Karpas-422 (cell line): Measurements from ENCODE around the gene BID. TPM values are rescaled to one million over a fixed set of nuclear protein-coding genes. Genes with fewer than 3 reads are reported as not detected.

Experiments
- DNase-seq: peaks from one replicate; pipeline ENCODE4 v3.0.0-alpha.2; 2015
- H2AFZ ChIP-seq: fragments of 200-600 bp; sonication (generic); 2 replicates; pipeline ENCODE4 v1.6.1; 2014; ENCODE audit warnings: antibody characterized with exemption, low read length, mixed read lengths
- H3K27ac ChIP-seq: fragments of 200-600 bp; sonication (generic); 2 replicates; pipeline ENCODE4 v1.5.1; 2014; ENCODE audit warnings: mild to moderate bottlenecking, low read length, moderate library complexity
- H3K27me3 ChIP-seq: fragments of 200-600 bp; sonication (generic); 2 replicates; pipeline ENCODE4 v1.6.1; 2014; ENCODE audit warnings: low read length, mixed read lengths
- H3K36me3 ChIP-seq: fragments of 200-600 bp; sonication (generic); 2 replicates; pipeline ENCODE4 v1.6.1; 2014; ENCODE audit warnings: low read length, mixed read lengths; ENCODE audit not compliant: insufficient read depth
- H3K4me1 ChIP-seq: fragments of 200-600 bp; sonication (generic); 2 replicates; pipeline ENCODE4 v1.6.1; 2014; ENCODE audit warnings: mild to moderate bottlenecking, low read length, mixed read lengths
- H3K4me2 ChIP-seq: fragments of 200-600 bp; sonication (generic); 2 replicates; pipeline ENCODE4 v1.6.1; 2014; ENCODE audit warnings: low read length, low read depth, mild to moderate bottlenecking; ENCODE audit not compliant: poor library complexity, severe bottlenecking
- H3K4me3 ChIP-seq: fragments of 200-600 bp; sonication (generic); 2 replicates; pipeline ENCODE4 v1.5.1; 2014; ENCODE audit warnings: mild to moderate bottlenecking, antibody characterized with exemption, low read length, mixed read lengths
- H3K79me2 ChIP-seq: fragments of 200-600 bp; sonication (generic); 2 replicates; pipeline ENCODE4 v1.6.1; 2014; ENCODE audit warnings: mild to moderate bottlenecking, low read length, mixed read lengths
- H3K9ac ChIP-seq: fragments of 200-600 bp; sonication (generic); 2 replicates; pipeline ENCODE4 v1.6.0; 2014; ENCODE audit warnings: low read length
- H3K9me2 ChIP-seq: fragments of 200-600 bp; sonication (generic), shearing (Covaris generic); replicated peaks from 2 replicates; pipeline ENCODE4 v1.6.0; 2014; ENCODE audit warnings: mild to moderate bottlenecking, low read length, moderate library complexity; ENCODE audit not compliant: insufficient read depth
- H3K9me3 ChIP-seq: fragments of 300-700, 200-600 bp; sonication (generic); 2 replicates; pipeline ENCODE4 v1.6.1; 2014; ENCODE audit warnings: low read length, mixed read lengths
- H4K20me1 ChIP-seq: fragments of 200-600 bp; sonication (generic); 2 replicates; pipeline ENCODE4 v1.6.1; 2014; ENCODE audit warnings: mild to moderate bottlenecking, antibody characterized with exemption, low read length, low read depth; ENCODE audit not compliant: insufficient read depth
- total RNA-seq: library from RNA; depleted of rRNA; stranded (reverse); fragments of >200 nt; shearing (Covaris generic); gene quantifications from 2 replicates; pipeline ENCODE4 v1.2.3, GENCODE V29; 2014; ENCODE audit warnings: low replicate concordance

Gene BID
- total RNA-seq, 1 experiment from 2014 or later: 51.7 TPM

- no peak overlapping the region for H3K4me2 ChIP-seq
- no peaks in the 10 kb centered on the region for H3K9me2 ChIP-seq
- no peaks in the 10 kb centered on the region for H4K20me1 ChIP-seq
- H3K4me1 ChIP-seq: peaks cover 9% of the 10 kb centered on the region
- no peak for DNase-seq
- no peak overlapping the region for H2AFZ ChIP-seq
- H3K79me2 ChIP-seq: no peaks in the 10 kb centered on the region
- H3K9ac ChIP-seq: no peak overlapping the region
- H3K4me3 ChIP-seq: no peak overlapping the region
- no peak overlapping the region for H3K27ac ChIP-seq
- H3K27me3 ChIP-seq: no peaks in the 10 kb centered on the region
- no peaks in the 10 kb centered on the region for H3K36me3 ChIP-seq
- H3K9me3 ChIP-seq: no peaks in the 10 kb centered on the region
Observed at GRCh38 chr22:17710023-17710422, 64.2 kb downstream of the BID start.

DNA sequence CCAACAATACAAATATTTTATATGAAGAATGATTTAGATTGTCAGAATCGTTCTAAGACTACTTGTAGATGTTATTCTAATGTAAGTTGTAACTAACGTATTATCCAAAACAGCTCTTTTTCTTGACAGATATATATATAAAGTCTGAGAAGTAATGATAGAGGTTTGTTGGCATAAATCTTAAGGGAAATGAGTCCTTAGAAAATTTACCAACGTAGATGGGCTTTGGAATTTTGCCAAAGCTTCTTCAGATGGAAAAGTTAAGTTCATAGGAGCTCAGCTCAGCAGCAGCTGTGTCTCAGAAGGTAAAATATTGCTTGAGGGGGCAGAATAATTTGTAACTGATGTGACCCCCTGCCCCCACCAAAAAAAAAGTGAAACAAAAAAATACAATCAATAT, 66.7 kb downstream of the BID start:
- Histone ChIP-seq H2AFZ (no peak overlapping the region), H3K4me1 (peaks cover 9% of the 10 kb centered on the region), H3K9me3 (no peaks in the 10 kb centered on the region), H3K9ac (no peak overlapping the region), H3K27me3 (no peaks in the 10 kb centered on the region), H3K4me2 (no peak overlapping the region), H3K27ac (no peak overlapping the region), H3K36me3 (peaks cover 14% of the 10 kb centered on the region; the same call in 1 of the 2 replicates), H4K20me1 (no peaks in the 10 kb centered on the region), H3K9me2 (no peaks in the 10 kb centered on the region), H3K79me2 (0 out of 2 replicates have a peak, but pooled peaks cover 3% of the 10 kb centered on the region), H3K4me3 (no peak overlapping the region)
- DNase-seq: no peak

GRCh38 chr22:17706947-17707346, 67.3 kb downstream of the BID start:
- Histone ChIP-seq H3K79me2 (0 out of 2 replicates have a peak, but pooled peaks cover 3% of the 10 kb centered on the region), H4K20me1 (no peaks in the 10 kb centered on the region), H3K4me3 (no peak overlapping the region), H3K4me2 (no peak overlapping the region), H3K27me3 (no peaks in the 10 kb centered on the region), H2AFZ (no peak overlapping the region), H3K9me3 (no peaks in the 10 kb centered on the region), H3K9ac (no peak overlapping the region), H3K27ac (0 out of 2 replicates have a peak overlapping the region, but pooled peaks have one; percentile 13), H3K4me1 (peaks cover 9% of the 10 kb centered on the region), H3K36me3 (peaks cover 14% of the 10 kb centered on the region; the same call in 1 of the 2 replicates), H3K9me2 (no peaks in the 10 kb centered on the region)
- no peak for DNase-seq

GRCh38 chr22:17705951-17706900, 68.0 kb downstream of the BID start:
- DNase-seq: no peak
- Histone ChIP-seq H3K36me3 (peaks cover 14% of the 10 kb centered on the region; the same call in 1 of the 2 replicates), H3K9me3 (no peaks in the 10 kb centered on the region), H3K4me3 (no peak overlapping the region), H4K20me1 (no peaks in the 10 kb centered on the region), H2AFZ (no peak overlapping the region), H3K27me3 (no peaks in the 10 kb centered on the region), H3K79me2 (peaks cover 5% of the 10 kb centered on the region; the same call in 1 of the 2 replicates), H3K27ac (peak overlapping the region; percentile 13; the same call in 1 of the 2 replicates), H3K9ac (no peak overlapping the region), H3K9me2 (no peaks in the 10 kb centered on the region), H3K4me2 (no peak overlapping the region), H3K4me1 (peaks cover 9% of the 10 kb centered on the region)

DNA sequence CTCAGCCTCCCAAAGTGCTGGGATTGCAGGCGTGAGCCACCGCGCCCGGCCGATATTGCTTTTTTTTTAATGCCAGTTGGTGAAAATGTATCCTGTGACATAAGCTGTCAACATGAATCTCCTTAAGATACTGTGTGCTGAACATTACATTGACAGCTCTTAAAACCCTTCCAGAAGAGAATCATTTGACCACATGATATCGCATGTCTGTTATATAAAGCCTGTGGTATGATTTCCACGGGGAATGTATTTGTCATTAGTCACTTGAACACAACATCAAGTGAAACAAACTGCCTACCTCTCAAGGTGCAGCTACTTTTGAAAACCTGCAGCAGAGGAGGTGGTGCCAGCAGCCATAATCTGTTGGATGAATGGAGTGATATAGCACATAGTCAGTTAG, 68.7 kb downstream of the BID start:
- no peaks in the 10 kb centered on the region for H3K27me3 ChIP-seq
- H3K79me2 ChIP-seq: peaks cover 11% of the 10 kb centered on the region; the same call in 1 of the 2 replicates
- no peak overlapping the region for H3K9ac ChIP-seq
- H3K27ac ChIP-seq: no peak overlapping the region
- no peak overlapping the region for H3K4me2 ChIP-seq
- H3K9me3 ChIP-seq: no peaks in the 10 kb centered on the region
- no peaks in the 10 kb centered on the region for H4K20me1 ChIP-seq
- H3K4me3 ChIP-seq: no peak overlapping the region
- no peak for DNase-seq
- no peaks in the 10 kb centered on the region for H3K9me2 ChIP-seq
- H2AFZ ChIP-seq: no peak overlapping the region
- H3K36me3 ChIP-seq: peaks cover 18% of the 10 kb centered on the region; the same call in 1 of the 2 replicates
- H3K4me1 ChIP-seq: peaks cover 9% of the 10 kb centered on the region

DNA sequence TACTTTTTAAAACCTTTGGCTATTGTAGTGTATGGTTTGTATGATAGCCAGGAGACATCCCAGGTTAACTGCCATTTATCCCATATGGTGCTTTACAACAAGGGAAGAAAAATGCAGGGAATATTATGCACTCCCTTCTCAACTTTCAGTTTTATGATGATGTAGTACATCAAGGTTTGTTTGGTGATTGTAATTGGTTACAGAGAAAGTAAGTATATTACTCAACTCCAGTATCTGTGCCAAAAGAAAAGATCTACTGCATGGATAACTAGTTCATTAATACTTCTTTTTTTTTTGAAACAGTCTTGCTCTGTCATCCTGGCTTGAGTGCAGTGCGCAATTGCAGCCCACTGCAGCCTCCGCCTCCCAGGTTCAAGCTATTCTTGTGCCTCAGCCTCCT, 70.5 kb downstream of the BID start:
- no peaks in the 10 kb centered on the region for H4K20me1 ChIP-seq
- no peak for DNase-seq
- H2AFZ ChIP-seq: no peak overlapping the region
- H3K27me3 ChIP-seq: no peaks in the 10 kb centered on the region
- no peak overlapping the region for H3K27ac ChIP-seq
- no peak overlapping the region for H3K9ac ChIP-seq
- H3K79me2 ChIP-seq: peaks cover 12% of the 10 kb centered on the region; the same call in 1 of the 2 replicates
- no peaks in the 10 kb centered on the region for H3K9me2 ChIP-seq
- no peaks in the 10 kb centered on the region for H3K9me3 ChIP-seq
- peaks cover 18% of the 10 kb centered on the region; the same call in 1 of the 2 replicates for H3K36me3 ChIP-seq
- H3K4me1 ChIP-seq: peaks cover 9% of the 10 kb centered on the region
- H3K4me2 ChIP-seq: no peak overlapping the region
- no peak overlapping the region for H3K4me3 ChIP-seq

- Histone ChIP-seq H3K4me1 (no peaks in the 10 kb centered on the region; the same call in 1 of the 2 replicates), H4K20me1 (no peaks in the 10 kb centered on the region), H2AFZ (no peak overlapping the region), H3K9ac (no peak overlapping the region), H3K9me2 (no peaks in the 10 kb centered on the region), H3K4me3 (no peak overlapping the region), H3K27ac (no peak overlapping the region), H3K79me2 (peaks cover 21% of the 10 kb centered on the region), H3K9me3 (no peaks in the 10 kb centered on the region), H3K27me3 (no peaks in the 10 kb centered on the region), H3K36me3 (peaks cover 18% of the 10 kb centered on the region; the same call in 1 of the 2 replicates), H3K4me2 (no peak overlapping the region)
- no peak for DNase-seq
Observed at GRCh38 chr22:17700778-17701177, 73.5 kb downstream of the BID start.

- Histone ChIP-seq H3K4me1 (no peaks in the 10 kb centered on the region), H3K4me3 (no peak overlapping the region), H3K9me3 (no peaks in the 10 kb centered on the region), H2AFZ (no peak overlapping the region), H3K4me2 (no peak overlapping the region), H3K79me2 (peaks cover 21% of the 10 kb centered on the region), H4K20me1 (no peaks in the 10 kb centered on the region), H3K9ac (no peak overlapping the region), H3K36me3 (peaks cover 18% of the 10 kb centered on the region; the same call in 1 of the 2 replicates), H3K27me3 (no peaks in the 10 kb centered on the region), H3K9me2 (no peaks in the 10 kb centered on the region), H3K27ac (no peak overlapping the region)
- no peak for DNase-seq
Observed at GRCh38 chr22:17699696-17700340, 74.5 kb downstream of the BID start.
